GOT3 (cell line): Measurements from ENCODE around the gene PLCXD1.
"Not testable (repeated sequence)": the region's sequence is repeated elsewhere in the genome, so short reads cannot be mapped to it uniquely, and the experiment has no call there.

Experiments used
- DNase-seq: peaks from one replicate; lab custom pipeline; 2025; ENCODE audit warnings: mixed read lengths; lab: John Stamatoyannopoulos, UW

The PLCXD1 gene

GRCh38 chrX:281166-281999 lies at the start of gene PLCXD1:
PLCXD1 (plus strand) TSS chrX:281381; CDS start chrX:284188, 2,807 bp downstream.
- no peak for DNase-seq

- DNase-seq: not testable (repeated sequence)
Observed at GRCh38 chrX:231637-232277, 49.4 kb upstream of the PLCXD1 start.

- not testable (repeated sequence) for DNase-seq
Observed at GRCh38 chrX:232278-232655, 48.9 kb upstream of the PLCXD1 start.

- DNase-seq: not testable (repeated sequence)
Observed at GRCh38 chrX:236201-236600, 45.0 kb upstream of the PLCXD1 start.

- DNase-seq: no peak
Observed at GRCh38 chrX:250965-251364, 30.2 kb upstream of the PLCXD1 start.

- DNase-seq: not testable (repeated sequence)
Observed at GRCh38 chrX:251396-252243, 29.6 kb upstream of the PLCXD1 start.

GRCh38 chrX:252244-252956 lies 28.8 kb upstream of the PLCXD1 start:
- DNase-seq: no peak

- DNase-seq: no peak
Observed at GRCh38 chrX:252957-253291, 28.3 kb upstream of the PLCXD1 start.

- no peak for DNase-seq
Observed at GRCh38 chrX:253451-254297, 27.5 kb upstream of the PLCXD1 start.

- no peak for DNase-seq
Observed at GRCh38 chrX:254630-255215, 26.5 kb upstream of the PLCXD1 start.

- no peak for DNase-seq
Observed at GRCh38 chrX:255923-256331, 25.3 kb upstream of the PLCXD1 start.

GRCh38 chrX:257054-257453 lies 24.1 kb upstream of the PLCXD1 start:
- not testable (repeated sequence) for DNase-seq

- no peak for DNase-seq
Observed at GRCh38 chrX:257681-258289, 23.4 kb upstream of the PLCXD1 start.

- DNase-seq: no peak
Observed at GRCh38 chrX:258291-259040, 22.7 kb upstream of the PLCXD1 start.

- no peak for DNase-seq
Observed at GRCh38 chrX:259692-260355, 21.4 kb upstream of the PLCXD1 start.

GRCh38 chrX:261167-261918 lies 19.8 kb upstream of the PLCXD1 start:
- no peak for DNase-seq

- DNase-seq: no peak
Observed at GRCh38 chrX:261919-262352, 19.2 kb upstream of the PLCXD1 start.

- DNase-seq: no peak
Observed at GRCh38 chrX:262381-262909, 18.7 kb upstream of the PLCXD1 start.
